Activated naive CD4-positive, alpha-beta T cell (primary cell): ENCODE data around the gene TMEM126B.
"Not testable (repeated sequence)": the region's sequence is repeated elsewhere in the genome, so short reads cannot be mapped to it uniquely, and the experiment has no call there.

Experiments
- DNase-seq, 4 experiments: peaks; one replicate each; lab custom pipeline; 2025; lab: John Stamatoyannopoulos, UW

The TMEM126B gene

GRCh38 chr11:85647604-85648299, 19.4 kb downstream of the TMEM126B start, which contains the start of gene TMEM126A:
Gene TMEM126A (plus strand): TSS chr11:85647967. CDS start chr11:85650256, 2,289 bp downstream.
- DNase-seq = peak; percentile 76 to 88 (median 83)

- no peak for DNase-seq
Measured at GRCh38 chr11:85651118-85651517, 22.7 kb downstream of the TMEM126B start.

- no peak for DNase-seq
Measured at GRCh38 chr11:85652786-85653447, 24.5 kb downstream of the TMEM126B start.

- DNase-seq = not testable (repeated sequence)
Measured at GRCh38 chr11:85654343-85654742, 25.9 kb downstream of the TMEM126B start.

- DNase-seq = no peak
Measured at GRCh38 chr11:85656777-85657176, 28.4 kb downstream of the TMEM126B start.

GRCh38 chr11:85658180-85658579, 29.8 kb downstream of the TMEM126B start:
- no peak for DNase-seq

- no peak for DNase-seq
Measured at GRCh38 chr11:85661972-85662664, 33.7 kb downstream of the TMEM126B start.

- DNase-seq = no peak
Measured at GRCh38 chr11:85663080-85663752, 34.8 kb downstream of the TMEM126B start.

- DNase-seq = peak; percentile 71 to 85 (median 80)
Measured at GRCh38 chr11:85663753-85664614, 35.6 kb downstream of the TMEM126B start.

- DNase-seq = peak; percentile 75 to 86 (median 81)
Measured at GRCh38 chr11:85664615-85665481, 36.5 kb downstream of the TMEM126B start, which contains the start of gene CREBZF. Gene CREBZF (minus strand): TSS chr11:85665129. CDS start chr11:85664875, 254 bp downstream.

- no peak for DNase-seq
Measured at GRCh38 chr11:85665733-85666132, 37.3 kb downstream of the TMEM126B start.

- DNase-seq = no peak
Measured at GRCh38 chr11:85666687-85667086, 38.3 kb downstream of the TMEM126B start.

- no peak for DNase-seq
Measured at GRCh38 chr11:85668157-85668556, 39.8 kb downstream of the TMEM126B start.

GRCh38 chr11:85670949-85671663, 42.7 kb downstream of the TMEM126B start:
- not testable (repeated sequence) for DNase-seq

- DNase-seq = no peak
Measured at GRCh38 chr11:85672105-85672902, 43.9 kb downstream of the TMEM126B start.

GRCh38 chr11:85673393-85673792, 45.0 kb downstream of the TMEM126B start:
- DNase-seq = no peak

GRCh38 chr11:85679576-85679975, 51.2 kb downstream of the TMEM126B start:
- no peak for DNase-seq

GRCh38 chr11:85680897-85681296, 52.5 kb downstream of the TMEM126B start:
- no peak for DNase-seq
